Heart left ventricle (tissue), 13 donors: ENCODE results near the gene ANKRD13C.

Source experiments
- CTCF ChIP-seq, 12 donors: fragments of 200-600 bp; sonication (generic) in 4 of 12; IDR thresholded peaks; one replicate each; pipeline versions ENCODE4 v1.5.0 to v1.8.0; 2018 to 2022; ENCODE audit warnings: antibody characterized with exemption in 12 of 12, mild to moderate bottlenecking in 5 of 12
- POLR2A ChIP-seq, 2 donors: fragments of 450-650 bp; IDR thresholded peaks; one replicate each; pipeline ENCODE4 v1.6.1; 2017; ENCODE audit warnings: antibody characterized with exemption in 2 of 2, mild to moderate bottlenecking in 2 of 2, moderate library complexity in 2 of 2
- donor health status: ischemic (EF 13 %, LVEDD 7.1; RV severe dilation, severe dysfunction).
- donor health status: DM: no; HTN: yes; CAD: no.
- donor health status: DM: no; HTN: no; CAD: no.
- donor health status: ischemic (EF 25% LVEDD 6.9; RV normal size, moderate dysfunction).
- donor health status: ischemic (EF 25% LVEDD 5.7; RV mildly dilated, moderate dysfunction).
- donor health status: ischemic (EF 35%, LVEDD 5.7; RV mildly dilated, moderate dysfunction).
- donor health status: nonischemic (EF 11% LVEDD 7.7; RV severe dilation, severe dysfunction).
- donor health status: DM: yes; HTN: yes; CAD: no.
- donor health status: PGD.
- donor health status: ischemic (EF 29% LVEDD 5.4; RV normal size, mild dysfunction).
- donor health status: nonischemic (EF 23%, LVEDD 6.1; RV moderate dilation, normal function).

- no peak for TF ChIP-seq CTCF (IDR thresholded peaks at IDR 0.05)
- peak in 1 of 2 donors; percentile 77 for TF ChIP-seq POLR2A (IDR thresholded peaks at IDR 0.05)
Measured at GRCh38 chr1:70354332-70355110, at the start of gene ANKRD13C.
